Measurements from ENCODE around the gene GPATCH1.
A peak's percentile ranks its signal among the peaks of the same experiment; 100 is the strongest.

Gene GPATCH1

GRCh38 chr19:33047422-33047821 lies 33.6 kb upstream of the GPATCH1 start:
- H3K27me3 ChIP-seq (ENCODE audit: low read depth, low read length): no peaks in the 10 kb centered on the region

GRCh38 chr19:33048806-33049676 lies 31.9 kb upstream of the GPATCH1 start:
- Histone ChIP-seq H3K27ac (ENCODE audit: low read length) (peak overlapping the region; percentile 80), H3K4me1 (ENCODE audit: control insufficient read depth in 1 of 2, insufficient read depth in 2 of 2, low read length in 2 of 2) (peaks cover 0 to 6% of the 10 kb centered on the region in 2 donors), H3K9me3 (ENCODE audit: control insufficient read depth in 1 of 2, low read length in 2 of 2) (no peaks in the 10 kb centered on the region), H3K36me3 (ENCODE audit: control insufficient read depth in 1 of 2, insufficient read depth in 2 of 2, low read length in 2 of 2) (no peaks in the 10 kb centered on the region), H3K27me3 (ENCODE audit: low read depth, low read length) (no peaks in the 10 kb centered on the region), H3K4me3 (ENCODE audit: low read depth in 1 of 2, low read length in 2 of 2) (no peak overlapping the region)

More at GRCh38 chr19:33047422-33047821, 33.6 kb upstream of the GPATCH1 start:
- Histone ChIP-seq H3K4me1 (ENCODE audit: control insufficient read depth in 1 of 2, insufficient read depth in 2 of 2, low read length in 2 of 2) (peaks cover 0 to 6% of the 10 kb centered on the region in 2 donors), H3K9me3 (ENCODE audit: control insufficient read depth in 1 of 2, low read length in 2 of 2) (peaks cover 0 to 2% of the 10 kb centered on the region in 2 donors), H3K36me3 (ENCODE audit: control insufficient read depth in 1 of 2, insufficient read depth in 2 of 2, low read length in 2 of 2) (peaks cover 0 to 2% of the 10 kb centered on the region in 2 donors), H3K27ac (ENCODE audit: low read length) (peak overlapping the region; percentile 63), H3K4me3 (ENCODE audit: low read depth in 1 of 2, low read length in 2 of 2) (no peak overlapping the region)

- Histone ChIP-seq H3K36me3 (ENCODE audit: control insufficient read depth in 1 of 2, insufficient read depth in 2 of 2, low read length in 2 of 2) (no peaks in the 10 kb centered on the region), H3K4me1 (ENCODE audit: control insufficient read depth in 1 of 2, insufficient read depth in 2 of 2, low read length in 2 of 2) (peaks cover 0 to 6% of the 10 kb centered on the region in 2 donors), H3K27ac (ENCODE audit: low read length) (peak overlapping the region; percentile 80), H3K27me3 (ENCODE audit: low read depth, low read length) (no peaks in the 10 kb centered on the region), H3K9me3 (ENCODE audit: control insufficient read depth in 1 of 2, low read length in 2 of 2) (no peaks in the 10 kb centered on the region), H3K4me3 (ENCODE audit: low read depth in 1 of 2, low read length in 2 of 2) (no peak overlapping the region)
These were observed 30.9 kb upstream of the GPATCH1 start for GRCh38 chr19:33050110-33050509.

GRCh38 chr19:33052352-33052972 lies 28.5 kb upstream of the GPATCH1 start:
- peak overlapping the region; percentile 65 for H3K27ac ChIP-seq (ENCODE audit: low read length)
- H3K27me3 ChIP-seq (ENCODE audit: low read depth, low read length): no peaks in the 10 kb centered on the region
- no peaks in the 10 kb centered on the region for H3K9me3 ChIP-seq (ENCODE audit: control insufficient read depth in 1 of 2, low read length in 2 of 2)
- H3K36me3 ChIP-seq (ENCODE audit: control insufficient read depth in 1 of 2, insufficient read depth in 2 of 2, low read length in 2 of 2): no peaks in the 10 kb centered on the region
- peaks cover 0 to 6% of the 10 kb centered on the region in 2 donors for H3K4me1 ChIP-seq (ENCODE audit: control insufficient read depth in 1 of 2, insufficient read depth in 2 of 2, low read length in 2 of 2)
- no peak overlapping the region for H3K4me3 ChIP-seq (ENCODE audit: low read depth in 1 of 2, low read length in 2 of 2)

- no peaks in the 10 kb centered on the region for H3K36me3 ChIP-seq (ENCODE audit: control insufficient read depth in 1 of 2, insufficient read depth in 2 of 2, low read length in 2 of 2)
- H3K4me3 ChIP-seq (ENCODE audit: low read depth in 1 of 2, low read length in 2 of 2): no peak overlapping the region
- H3K9me3 ChIP-seq (ENCODE audit: control insufficient read depth in 1 of 2, low read length in 2 of 2): no peaks in the 10 kb centered on the region
- no peaks in the 10 kb centered on the region for H3K27me3 ChIP-seq (ENCODE audit: low read depth, low read length)
- H3K4me1 ChIP-seq (ENCODE audit: control insufficient read depth in 1 of 2, insufficient read depth in 2 of 2, low read length in 2 of 2): peaks cover 0 to 1% of the 10 kb centered on the region in 2 donors
- H3K27ac ChIP-seq (ENCODE audit: low read length): peak overlapping the region; percentile 43
These were observed 26.4 kb upstream of the GPATCH1 start for GRCh38 chr19:33054623-33055022.

- H3K4me1 ChIP-seq (ENCODE audit: control insufficient read depth in 1 of 2, insufficient read depth in 2 of 2, low read length in 2 of 2): no peaks in the 10 kb centered on the region
- H3K27ac ChIP-seq (ENCODE audit: low read length): no peak overlapping the region
These were observed 25.3 kb upstream of the GPATCH1 start for GRCh38 chr19:33055718-33056117.

GRCh38 chr19:33060586-33060985 lies 20.4 kb upstream of the GPATCH1 start:
- no peak overlapping the region for H3K4me3 ChIP-seq (ENCODE audit: low read depth in 1 of 2, low read length in 2 of 2)
- no peak overlapping the region for H3K27ac ChIP-seq (ENCODE audit: low read length)
- peaks cover 0 to 13% of the 10 kb centered on the region in 2 donors for H3K4me1 ChIP-seq (ENCODE audit: control insufficient read depth in 1 of 2, insufficient read depth in 2 of 2, low read length in 2 of 2)
- no peaks in the 10 kb centered on the region for H3K36me3 ChIP-seq (ENCODE audit: control insufficient read depth in 1 of 2, insufficient read depth in 2 of 2, low read length in 2 of 2)
- H3K9me3 ChIP-seq (ENCODE audit: control insufficient read depth in 1 of 2, low read length in 2 of 2): no peaks in the 10 kb centered on the region
- H3K27me3 ChIP-seq (ENCODE audit: low read depth, low read length): no peaks in the 10 kb centered on the region

More at GRCh38 chr19:33055718-33056117, 25.3 kb upstream of the GPATCH1 start:
- H3K9me3 ChIP-seq (ENCODE audit: control insufficient read depth in 1 of 2, low read length in 2 of 2): no peaks in the 10 kb centered on the region
- no peaks in the 10 kb centered on the region for H3K27me3 ChIP-seq (ENCODE audit: low read depth, low read length)
- H3K4me3 ChIP-seq (ENCODE audit: low read depth in 1 of 2, low read length in 2 of 2): no peak overlapping the region
- H3K36me3 ChIP-seq (ENCODE audit: control insufficient read depth in 1 of 2, insufficient read depth in 2 of 2, low read length in 2 of 2): no peaks in the 10 kb centered on the region

- no peaks in the 10 kb centered on the region for H3K27me3 ChIP-seq (ENCODE audit: low read depth, low read length)
- H3K4me1 ChIP-seq (ENCODE audit: control insufficient read depth in 1 of 2, insufficient read depth in 2 of 2, low read length in 2 of 2): peaks cover 0 to 13% of the 10 kb centered on the region in 2 donors
- peak overlapping the region in 1 of 2 donors; percentile 44 for H3K4me3 ChIP-seq (ENCODE audit: low read depth in 1 of 2, low read length in 2 of 2)
- H3K9me3 ChIP-seq (ENCODE audit: control insufficient read depth in 1 of 2, low read length in 2 of 2): no peaks in the 10 kb centered on the region
- no peaks in the 10 kb centered on the region for H3K36me3 ChIP-seq (ENCODE audit: control insufficient read depth in 1 of 2, insufficient read depth in 2 of 2, low read length in 2 of 2)
- peak overlapping the region; percentile 33 for H3K27ac ChIP-seq (ENCODE audit: low read length)
These were observed 18.1 kb upstream of the GPATCH1 start for GRCh38 chr19:33062902-33063301.

GRCh38 chr19:33063356-33063752 lies 17.6 kb upstream of the GPATCH1 start:
- H3K27ac ChIP-seq (ENCODE audit: low read length): peak overlapping the region; percentile 33
- peaks cover 0 to 13% of the 10 kb centered on the region in 2 donors for H3K4me1 ChIP-seq (ENCODE audit: control insufficient read depth in 1 of 2, insufficient read depth in 2 of 2, low read length in 2 of 2)
- H3K36me3 ChIP-seq (ENCODE audit: control insufficient read depth in 1 of 2, insufficient read depth in 2 of 2, low read length in 2 of 2): no peaks in the 10 kb centered on the region
- H3K9me3 ChIP-seq (ENCODE audit: control insufficient read depth in 1 of 2, low read length in 2 of 2): no peaks in the 10 kb centered on the region
- H3K27me3 ChIP-seq (ENCODE audit: low read depth, low read length): no peaks in the 10 kb centered on the region
- H3K4me3 ChIP-seq (ENCODE audit: low read depth in 1 of 2, low read length in 2 of 2): peak overlapping the region; percentile 44 to 60

- peak overlapping the region; percentile 56 for H3K27ac ChIP-seq (ENCODE audit: low read length)
- H3K27me3 ChIP-seq (ENCODE audit: low read depth, low read length): no peaks in the 10 kb centered on the region
- H3K9me3 ChIP-seq (ENCODE audit: control insufficient read depth in 1 of 2, low read length in 2 of 2): no peaks in the 10 kb centered on the region
- H3K36me3 ChIP-seq (ENCODE audit: control insufficient read depth in 1 of 2, insufficient read depth in 2 of 2, low read length in 2 of 2): no peaks in the 10 kb centered on the region
- H3K4me1 ChIP-seq (ENCODE audit: control insufficient read depth in 1 of 2, insufficient read depth in 2 of 2, low read length in 2 of 2): peaks cover 0 to 13% of the 10 kb centered on the region in 2 donors
- H3K4me3 ChIP-seq (ENCODE audit: low read depth in 1 of 2, low read length in 2 of 2): peak overlapping the region; percentile 44 to 60
These were observed 17.1 kb upstream of the GPATCH1 start for GRCh38 chr19:33063753-33064457.

- no peak overlapping the region for H3K27ac ChIP-seq (ENCODE audit: low read length)
- H3K4me1 ChIP-seq (ENCODE audit: control insufficient read depth in 1 of 2, insufficient read depth in 2 of 2, low read length in 2 of 2): peaks cover 0 to 13% of the 10 kb centered on the region in 2 donors
- peak overlapping the region in 1 of 2 donors; percentile 60 for H3K4me3 ChIP-seq (ENCODE audit: low read depth in 1 of 2, low read length in 2 of 2)
- H3K9me3 ChIP-seq (ENCODE audit: control insufficient read depth in 1 of 2, low read length in 2 of 2): no peaks in the 10 kb centered on the region
- no peaks in the 10 kb centered on the region for H3K36me3 ChIP-seq (ENCODE audit: control insufficient read depth in 1 of 2, insufficient read depth in 2 of 2, low read length in 2 of 2)
- H3K27me3 ChIP-seq (ENCODE audit: low read depth, low read length): no peaks in the 10 kb centered on the region
These were observed 16.6 kb upstream of the GPATCH1 start for GRCh38 chr19:33064458-33064791.
